KMS-11 (cell line): Measurements from ENCODE around the gene SAG.

ENCODE experiments used
- H2AFZ ChIP-seq: fragments of 200-600 bp; sonication (generic); 2 replicates; pipeline ENCODE4 v1.6.1; 2016; ENCODE audit warnings: antibody characterized with exemption, mixed run types, low read depth
- H3K27ac ChIP-seq: fragments of 200-600 bp; sonication (generic); 2 replicates; pipeline ENCODE4 v1.6.1; 2016; ENCODE audit warnings: mild to moderate bottlenecking, mixed run types
- H3K27me3 ChIP-seq: fragments of 200-600 bp; sonication (generic); 2 replicates; pipeline ENCODE4 v1.6.1; 2017; ENCODE audit warnings: mild to moderate bottlenecking, low read depth, mixed run types, moderate library complexity; ENCODE audit not compliant: insufficient read depth
- H3K36me3 ChIP-seq: fragments of 200-600 bp; sonication (generic); 2 replicates; pipeline ENCODE4 v1.6.1; 2017; ENCODE audit warnings: mild to moderate bottlenecking, mixed run types; ENCODE audit not compliant: insufficient read depth
- H3K4me1 ChIP-seq: fragments of 200-600 bp; sonication (generic); 2 replicates; pipeline ENCODE4 v1.6.1; 2016; ENCODE audit warnings: mild to moderate bottlenecking, low read depth, mixed run types; ENCODE audit not compliant: poor library complexity, severe bottlenecking
- H3K4me2 ChIP-seq: fragments of 200-600 bp; sonication (generic); 2 replicates; pipeline ENCODE4 v1.7.0; 2016; ENCODE audit warnings: mild to moderate bottlenecking, mixed run types
- H3K4me3 ChIP-seq: fragments of 200-600 bp; sonication (generic); IDR thresholded peaks from 2 replicates; pipeline ENCODE4 v1.6.1; 2017; ENCODE audit warnings: low read depth, low read length, mixed read lengths; ENCODE audit not compliant: insufficient read depth
- H3K79me2 ChIP-seq: fragments of 200-600 bp; sonication (generic); 2 replicates; pipeline ENCODE4 v1.6.1; 2016; ENCODE audit warnings: low read depth, mixed run types; ENCODE audit not compliant: insufficient read depth
- H3K9ac ChIP-seq: fragments of 200-600 bp; sonication (generic); 2 replicates; pipeline ENCODE4 v1.6.1; 2016; ENCODE audit warnings: mild to moderate bottlenecking, mixed run types
- H4K20me1 ChIP-seq: fragments of 200-600 bp; sonication (generic); 2 replicates; pipeline ENCODE4 v1.6.1; 2016; ENCODE audit warnings: mild to moderate bottlenecking, mixed run types; ENCODE audit not compliant: insufficient read depth
- TF ChIP-seq, protein P1 (sequence below): fragments of 200-600 bp; sonication (generic); conservative IDR thresholded peaks from 2 replicates; pipeline ENCODE4 v1.6.1; 2017; ENCODE audit warnings: low read depth, mild to moderate bottlenecking, antibody characterized with exemption, low read length, moderate library complexity, mixed read lengths

Gene SAG

DNA sequence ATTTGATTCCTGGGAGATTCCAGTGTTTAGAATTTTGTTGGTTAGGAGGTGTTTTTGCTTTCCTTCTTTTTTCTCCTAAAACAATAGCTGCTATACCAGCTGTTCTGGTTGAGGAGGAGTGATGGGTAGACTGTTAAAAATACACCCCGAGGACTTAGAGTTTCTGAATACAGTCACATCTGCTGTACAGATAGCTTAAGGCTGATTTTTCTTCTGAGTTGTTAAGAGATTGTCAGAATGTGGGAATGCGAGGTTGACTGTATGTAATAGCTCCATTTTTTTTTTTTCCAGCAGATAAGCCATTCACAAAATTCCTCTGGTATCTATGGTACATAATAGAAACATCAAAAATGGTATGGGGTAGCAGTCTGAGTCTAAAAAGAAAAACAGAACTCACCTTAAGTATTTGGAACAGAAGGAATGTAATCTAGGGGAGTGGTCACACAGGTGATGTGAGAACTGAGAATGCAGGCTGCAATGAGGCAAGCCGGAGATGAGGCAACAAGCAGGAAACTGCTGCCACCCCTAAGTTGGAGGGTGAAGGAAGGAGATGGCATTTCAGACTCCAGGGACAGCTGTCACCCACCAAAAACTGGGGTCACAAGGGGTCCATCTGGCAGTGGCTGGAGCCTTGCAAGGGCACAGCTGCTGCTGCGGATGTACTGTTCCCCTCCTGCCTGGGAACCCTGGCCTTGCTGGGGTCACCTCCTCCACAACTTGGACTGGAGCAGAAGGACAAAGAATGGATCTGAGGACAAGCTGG, 49.1 kb downstream of the SAG start:
- no peak overlapping the region for H3K4me3 ChIP-seq
- peaks cover 21% of the 10 kb centered on the region; the same call in 1 of the 2 replicates for H3K79me2 ChIP-seq
- H3K27ac ChIP-seq, result no peak overlapping the region
- no peak overlapping the region for H3K4me2 ChIP-seq
- H3K9ac ChIP-seq, result no peak overlapping the region
- H3K36me3 ChIP-seq, result no peaks in the 10 kb centered on the region
- TF ChIP-seq, protein P1, sequence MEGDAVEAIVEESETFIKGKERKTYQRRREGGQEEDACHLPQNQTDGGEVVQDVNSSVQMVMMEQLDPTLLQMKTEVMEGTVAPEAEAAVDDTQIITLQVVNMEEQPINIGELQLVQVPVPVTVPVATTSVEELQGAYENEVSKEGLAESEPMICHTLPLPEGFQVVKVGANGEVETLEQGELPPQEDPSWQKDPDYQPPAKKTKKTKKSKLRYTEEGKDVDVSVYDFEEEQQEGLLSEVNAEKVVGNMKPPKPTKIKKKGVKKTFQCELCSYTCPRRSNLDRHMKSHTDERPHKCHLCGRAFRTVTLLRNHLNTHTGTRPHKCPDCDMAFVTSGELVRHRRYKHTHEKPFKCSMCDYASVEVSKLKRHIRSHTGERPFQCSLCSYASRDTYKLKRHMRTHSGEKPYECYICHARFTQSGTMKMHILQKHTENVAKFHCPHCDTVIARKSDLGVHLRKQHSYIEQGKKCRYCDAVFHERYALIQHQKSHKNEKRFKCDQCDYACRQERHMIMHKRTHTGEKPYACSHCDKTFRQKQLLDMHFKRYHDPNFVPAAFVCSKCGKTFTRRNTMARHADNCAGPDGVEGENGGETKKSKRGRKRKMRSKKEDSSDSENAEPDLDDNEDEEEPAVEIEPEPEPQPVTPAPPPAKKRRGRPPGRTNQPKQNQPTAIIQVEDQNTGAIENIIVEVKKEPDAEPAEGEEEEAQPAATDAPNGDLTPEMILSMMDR, result no peak
- H3K27me3 ChIP-seq, result no peaks in the 10 kb centered on the region
- H4K20me1 ChIP-seq, result no peaks in the 10 kb centered on the region
- H3K4me1 ChIP-seq, result peaks cover 16% of the 10 kb centered on the region
- H2AFZ ChIP-seq, result no peak overlapping the region

DNA sequence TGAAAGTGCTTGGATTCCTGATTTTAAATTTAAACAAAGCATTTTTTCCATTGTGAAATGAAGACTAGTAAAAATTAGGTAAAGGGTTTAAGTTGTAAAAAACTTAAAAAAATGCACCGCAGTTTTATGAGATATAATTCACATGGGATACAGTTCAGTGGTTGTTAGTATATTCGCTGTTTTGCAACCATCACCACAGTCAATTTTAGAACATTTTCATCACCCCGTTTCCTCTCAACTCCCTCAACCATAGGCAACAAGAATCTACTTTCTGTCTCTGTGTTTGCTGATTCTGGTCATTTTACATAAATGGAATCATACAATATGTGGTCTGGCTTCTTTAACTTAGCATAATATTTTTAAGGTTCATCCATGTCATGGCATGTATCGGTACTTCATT, 50.7 kb downstream of the SAG start:
- H3K27me3 ChIP-seq, result no peaks in the 10 kb centered on the region
- H4K20me1 ChIP-seq, result no peaks in the 10 kb centered on the region
- peaks cover 21% of the 10 kb centered on the region; the same call in 1 of the 2 replicates for H3K79me2 ChIP-seq
- no peak overlapping the region for H3K9ac ChIP-seq
- H2AFZ ChIP-seq, result no peak overlapping the region
- TF ChIP-seq, protein P1, result no peak
- no peak overlapping the region for H3K4me2 ChIP-seq
- H3K4me1 ChIP-seq, result peaks cover 16% of the 10 kb centered on the region
- no peaks in the 10 kb centered on the region for H3K36me3 ChIP-seq
- no peak overlapping the region for H3K27ac ChIP-seq
- H3K4me3 ChIP-seq, result no peak overlapping the region

DNA sequence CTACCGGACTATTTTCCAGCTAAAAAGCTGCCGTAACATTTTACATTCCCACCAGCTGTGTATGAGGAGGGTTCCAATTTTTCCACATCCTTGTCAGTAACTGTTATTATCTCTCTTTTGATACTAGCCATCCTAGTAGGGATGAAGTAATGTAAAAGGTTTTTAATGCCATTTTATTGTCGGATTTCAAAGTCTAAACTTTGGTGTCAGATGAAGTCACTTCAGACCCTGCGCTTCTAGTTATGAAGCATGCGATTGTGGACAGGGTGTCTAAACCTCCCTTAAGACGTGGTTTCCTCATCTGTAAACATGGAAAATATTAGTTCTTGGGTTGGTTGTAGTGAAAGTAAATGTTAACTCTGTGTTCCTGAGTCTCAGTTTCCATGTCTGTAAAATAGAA, 51.3 kb downstream of the SAG start:
- Histone ChIP-seq H3K79me2 (peaks cover 21% of the 10 kb centered on the region; the same call in 1 of the 2 replicates), H3K36me3 (no peaks in the 10 kb centered on the region), H3K27ac (no peak overlapping the region), H3K9ac (no peak overlapping the region), H4K20me1 (no peaks in the 10 kb centered on the region), H2AFZ (no peak overlapping the region), H3K4me2 (no peak overlapping the region), H3K4me3 (no peak overlapping the region), H3K4me1 (peaks cover 11% of the 10 kb centered on the region), H3K27me3 (no peaks in the 10 kb centered on the region)
- TF ChIP-seq, protein P1, result no peak

DNA sequence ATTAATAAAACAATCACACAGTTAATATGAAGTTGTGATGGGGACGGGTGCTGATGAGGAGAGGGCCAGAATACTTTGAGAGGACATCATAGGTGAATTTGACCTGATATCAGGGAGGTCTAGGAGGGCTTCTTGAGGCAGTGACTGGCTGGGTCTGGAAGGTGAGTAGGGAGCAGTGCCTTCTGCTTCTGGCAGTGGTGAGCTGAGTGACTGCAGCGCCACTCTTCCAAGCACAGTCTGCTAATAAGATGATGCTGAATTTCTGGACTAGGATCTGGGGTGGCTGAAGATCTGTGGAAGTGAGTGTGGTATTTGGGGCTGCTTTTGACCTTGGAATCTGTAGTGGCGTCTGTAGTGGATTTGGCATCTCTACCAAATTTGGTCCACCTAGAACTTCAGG, 52.2 kb downstream of the SAG start:
- Histone ChIP-seq H3K4me3 (no peak overlapping the region), H3K4me1 (peaks cover 10% of the 10 kb centered on the region), H2AFZ (no peak overlapping the region), H3K27ac (no peak overlapping the region), H3K79me2 (peaks cover 21% of the 10 kb centered on the region; the same call in 1 of the 2 replicates), H3K4me2 (no peak overlapping the region), H3K9ac (no peak overlapping the region), H3K36me3 (no peaks in the 10 kb centered on the region), H3K27me3 (no peaks in the 10 kb centered on the region), H4K20me1 (no peaks in the 10 kb centered on the region)
- TF ChIP-seq, protein P1, result no peak
